A549 (cell line): ENCODE measurements around the gene LCAT.

Source experiments
- MAX ChIP-seq: IDR thresholded peaks from 2 replicates; pipeline ENCODE4 v1.6.1; 2012
- POLR2A ChIP-seq: IDR thresholded peaks from 2 replicates; pipeline ENCODE4 v1.6.1; 2012; ENCODE audit warnings: mild to moderate bottlenecking, low read length

- TF ChIP-seq POLR2A (no peak), MAX (no peak)
Observed at GRCh38 chr16:67967183-67967957, 23.4 kb upstream of the LCAT start.
